GM12878 (cell line): ENCODE data around the gene ZDHHC18.

Experiments used
- CBX5 ChIP-seq: sonication (generic); IDR thresholded peaks from 2 replicates; pipeline ENCODE4 v1.6.1; 2016; ENCODE audit warnings: low read depth, moderate library complexity, mild to moderate bottlenecking, inconsistent platforms
- POLR2A ChIP-seq: IDR thresholded peaks from 2 replicates; pipeline ENCODE4 v1.6.1; 2011; ENCODE audit warnings: low read depth, mild to moderate bottlenecking, low read length
- SIX5 ChIP-seq: IDR thresholded peaks from 2 replicates; pipeline ENCODE4 v1.6.1; 2011; ENCODE audit warnings: mild to moderate bottlenecking, low read depth, low read length, moderate library complexity; ENCODE audit not compliant: severe bottlenecking
- TF ChIP-seq, protein P1 (sequence below), 3 experiments: IDR thresholded peaks in 2 of 3; conservative IDR thresholded peaks in 1 of 3; 2 replicates each; pipeline ENCODE4 v1.5.1; 2011; ENCODE audit warnings: low read depth in 3 of 3, low read length in 3 of 3, mild to moderate bottlenecking in 3 of 3, control low read depth in 2 of 3, moderate library complexity in 2 of 3, inconsistent platforms in 1 of 3, mixed read lengths in 1 of 3; ENCODE audit not compliant: control insufficient read depth in 2 of 3, insufficient read depth in 1 of 3; ENCODE audit errors: extremely low read depth in 1 of 3
- TF ChIP-seq, protein P2 (sequence below): IDR thresholded peaks from 2 replicates; pipeline ENCODE4 v1.6.1; 2012; ENCODE audit warnings: mild to moderate bottlenecking, low read depth, low read length
- TF ChIP-seq, protein P3 (sequence below): fragments of 450-650 bp; IDR thresholded peaks from 2 replicates; pipeline ENCODE4 v1.6.1; 2017; ENCODE audit warnings: mild to moderate bottlenecking, moderate library complexity

DNA sequence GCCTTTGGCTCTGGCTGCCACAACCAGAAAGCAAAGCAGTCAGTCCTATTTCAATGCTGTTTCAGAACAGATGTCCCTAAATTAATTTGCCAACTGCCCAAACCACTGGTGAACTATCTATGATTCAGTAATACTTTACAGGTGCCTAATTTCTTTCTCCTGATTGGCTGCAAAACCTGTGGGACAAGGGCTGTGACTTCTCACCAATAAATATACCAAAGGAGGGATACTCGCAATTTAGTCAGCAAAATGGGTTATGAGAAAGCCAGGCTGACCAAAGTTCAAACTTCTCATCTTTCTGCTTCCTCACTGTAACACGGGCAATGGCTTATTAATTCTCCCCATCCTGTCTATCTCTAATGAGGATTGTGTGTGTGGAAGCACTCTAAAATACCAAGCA is 50.8 kb downstream of the ZDHHC18 start:
- TF ChIP-seq CBX5 = no peak
- TF ChIP-seq, protein P1, sequence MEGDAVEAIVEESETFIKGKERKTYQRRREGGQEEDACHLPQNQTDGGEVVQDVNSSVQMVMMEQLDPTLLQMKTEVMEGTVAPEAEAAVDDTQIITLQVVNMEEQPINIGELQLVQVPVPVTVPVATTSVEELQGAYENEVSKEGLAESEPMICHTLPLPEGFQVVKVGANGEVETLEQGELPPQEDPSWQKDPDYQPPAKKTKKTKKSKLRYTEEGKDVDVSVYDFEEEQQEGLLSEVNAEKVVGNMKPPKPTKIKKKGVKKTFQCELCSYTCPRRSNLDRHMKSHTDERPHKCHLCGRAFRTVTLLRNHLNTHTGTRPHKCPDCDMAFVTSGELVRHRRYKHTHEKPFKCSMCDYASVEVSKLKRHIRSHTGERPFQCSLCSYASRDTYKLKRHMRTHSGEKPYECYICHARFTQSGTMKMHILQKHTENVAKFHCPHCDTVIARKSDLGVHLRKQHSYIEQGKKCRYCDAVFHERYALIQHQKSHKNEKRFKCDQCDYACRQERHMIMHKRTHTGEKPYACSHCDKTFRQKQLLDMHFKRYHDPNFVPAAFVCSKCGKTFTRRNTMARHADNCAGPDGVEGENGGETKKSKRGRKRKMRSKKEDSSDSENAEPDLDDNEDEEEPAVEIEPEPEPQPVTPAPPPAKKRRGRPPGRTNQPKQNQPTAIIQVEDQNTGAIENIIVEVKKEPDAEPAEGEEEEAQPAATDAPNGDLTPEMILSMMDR (IDR thresholded peaks at IDR 0.05 in 2 of 3, conservative IDR thresholded peaks at IDR 0.05 in 1 of 3; ENCODE audit: control insufficient read depth in 2 of 3, extremely low read depth in 1 of 3, insufficient read depth in 1 of 3, low read depth in 3 of 3, low read length in 3 of 3) = no peak
- no peak for TF ChIP-seq POLR2A
- TF ChIP-seq, protein P2, sequence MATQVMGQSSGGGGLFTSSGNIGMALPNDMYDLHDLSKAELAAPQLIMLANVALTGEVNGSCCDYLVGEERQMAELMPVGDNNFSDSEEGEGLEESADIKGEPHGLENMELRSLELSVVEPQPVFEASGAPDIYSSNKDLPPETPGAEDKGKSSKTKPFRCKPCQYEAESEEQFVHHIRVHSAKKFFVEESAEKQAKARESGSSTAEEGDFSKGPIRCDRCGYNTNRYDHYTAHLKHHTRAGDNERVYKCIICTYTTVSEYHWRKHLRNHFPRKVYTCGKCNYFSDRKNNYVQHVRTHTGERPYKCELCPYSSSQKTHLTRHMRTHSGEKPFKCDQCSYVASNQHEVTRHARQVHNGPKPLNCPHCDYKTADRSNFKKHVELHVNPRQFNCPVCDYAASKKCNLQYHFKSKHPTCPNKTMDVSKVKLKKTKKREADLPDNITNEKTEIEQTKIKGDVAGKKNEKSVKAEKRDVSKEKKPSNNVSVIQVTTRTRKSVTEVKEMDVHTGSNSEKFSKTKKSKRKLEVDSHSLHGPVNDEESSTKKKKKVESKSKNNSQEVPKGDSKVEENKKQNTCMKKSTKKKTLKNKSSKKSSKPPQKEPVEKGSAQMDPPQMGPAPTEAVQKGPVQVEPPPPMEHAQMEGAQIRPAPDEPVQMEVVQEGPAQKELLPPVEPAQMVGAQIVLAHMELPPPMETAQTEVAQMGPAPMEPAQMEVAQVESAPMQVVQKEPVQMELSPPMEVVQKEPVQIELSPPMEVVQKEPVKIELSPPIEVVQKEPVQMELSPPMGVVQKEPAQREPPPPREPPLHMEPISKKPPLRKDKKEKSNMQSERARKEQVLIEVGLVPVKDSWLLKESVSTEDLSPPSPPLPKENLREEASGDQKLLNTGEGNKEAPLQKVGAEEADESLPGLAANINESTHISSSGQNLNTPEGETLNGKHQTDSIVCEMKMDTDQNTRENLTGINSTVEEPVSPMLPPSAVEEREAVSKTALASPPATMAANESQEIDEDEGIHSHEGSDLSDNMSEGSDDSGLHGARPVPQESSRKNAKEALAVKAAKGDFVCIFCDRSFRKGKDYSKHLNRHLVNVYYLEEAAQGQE = no peak
- no peak for TF ChIP-seq SIX5
- TF ChIP-seq, protein P3, sequence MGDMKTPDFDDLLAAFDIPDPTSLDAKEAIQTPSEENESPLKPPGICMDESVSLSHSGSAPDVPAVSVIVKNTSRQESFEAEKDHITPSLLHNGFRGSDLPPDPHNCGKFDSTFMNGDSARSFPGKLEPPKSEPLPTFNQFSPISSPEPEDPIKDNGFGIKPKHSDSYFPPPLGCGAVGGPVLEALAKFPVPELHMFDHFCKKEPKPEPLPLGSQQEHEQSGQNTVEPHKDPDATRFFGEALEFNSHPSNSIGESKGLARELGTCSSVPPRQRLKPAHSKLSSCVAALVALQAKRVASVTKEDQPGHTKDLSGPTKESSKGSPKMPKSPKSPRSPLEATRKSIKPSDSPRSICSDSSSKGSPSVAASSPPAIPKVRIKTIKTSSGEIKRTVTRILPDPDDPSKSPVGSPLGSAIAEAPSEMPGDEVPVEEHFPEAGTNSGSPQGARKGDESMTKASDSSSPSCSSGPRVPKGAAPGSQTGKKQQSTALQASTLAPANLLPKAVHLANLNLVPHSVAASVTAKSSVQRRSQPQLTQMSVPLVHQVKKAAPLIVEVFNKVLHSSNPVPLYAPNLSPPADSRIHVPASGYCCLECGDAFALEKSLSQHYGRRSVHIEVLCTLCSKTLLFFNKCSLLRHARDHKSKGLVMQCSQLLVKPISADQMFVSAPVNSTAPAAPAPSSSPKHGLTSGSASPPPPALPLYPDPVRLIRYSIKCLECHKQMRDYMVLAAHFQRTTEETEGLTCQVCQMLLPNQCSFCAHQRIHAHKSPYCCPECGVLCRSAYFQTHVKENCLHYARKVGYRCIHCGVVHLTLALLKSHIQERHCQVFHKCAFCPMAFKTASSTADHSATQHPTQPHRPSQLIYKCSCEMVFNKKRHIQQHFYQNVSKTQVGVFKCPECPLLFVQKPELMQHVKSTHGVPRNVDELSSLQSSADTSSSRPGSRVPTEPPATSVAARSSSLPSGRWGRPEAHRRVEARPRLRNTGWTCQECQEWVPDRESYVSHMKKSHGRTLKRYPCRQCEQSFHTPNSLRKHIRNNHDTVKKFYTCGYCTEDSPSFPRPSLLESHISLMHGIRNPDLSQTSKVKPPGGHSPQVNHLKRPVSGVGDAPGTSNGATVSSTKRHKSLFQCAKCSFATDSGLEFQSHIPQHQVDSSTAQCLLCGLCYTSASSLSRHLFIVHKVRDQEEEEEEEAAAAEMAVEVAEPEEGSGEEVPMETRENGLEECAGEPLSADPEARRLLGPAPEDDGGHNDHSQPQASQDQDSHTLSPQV = no peak
